ENCODE results near the gene ZBED1. TPM values are rescaled to one million over a fixed set of nuclear protein-coding genes. Genes with fewer than 3 reads are reported as not detected.
A peak's percentile ranks its signal among the peaks of the same experiment; 100 is the strongest.

The ZBED1 gene
- total and polyA plus RNA-seq, 8 donors: 10.9 to 61.4 (median 22.5) TPM

- Histone ChIP-seq H3K36me3 (no peaks in the 10 kb centered on the region), H3K9me3 (no peaks in the 10 kb centered on the region), H3K27me3 (no peaks in the 10 kb centered on the region), H3K27ac (no peak overlapping the region), H3K4me3 (no peak overlapping the region), H3K4me1 (no peaks in the 10 kb centered on the region)
- 66 to 89% (median 79%) methylated on average over 4 of the region's 4 CpGs for WGBS, 5 donors
- TF ChIP-seq CTCF (IDR thresholded peaks at IDR 0.05) (no peak), POLR2AphosphoS5 (IDR thresholded peaks at IDR 0.05) (no peak), EP300 (IDR thresholded peaks at IDR 0.05) (no peak), POLR2A (IDR thresholded peaks at IDR 0.05) (no peak)
- intact Hi-C loops (cut with DNase I; ENCODE audit: low total_unique reads): no loop called here
- no peak for DNase-seq
Measured at GRCh38 chrX:2547736-2548135, 47.0 kb upstream of the ZBED1 start.

GRCh38 chrX:2546496-2546895 is 45.7 kb upstream of the ZBED1 start:
- Histone ChIP-seq H3K27me3 (no peaks in the 10 kb centered on the region), H3K36me3 (no peaks in the 10 kb centered on the region), H3K4me3 (no peak overlapping the region), H3K27ac (no peak overlapping the region), H3K9me3 (no peaks in the 10 kb centered on the region), H3K4me1 (no peaks in the 10 kb centered on the region)
- intact Hi-C loops (cut with DNase I; ENCODE audit: low total_unique reads): no loop called here
- DNase-seq: no peak
- TF ChIP-seq CTCF (IDR thresholded peaks at IDR 0.05) (no peak), EP300 (IDR thresholded peaks at IDR 0.05) (no peak), POLR2AphosphoS5 (IDR thresholded peaks at IDR 0.05) (no peak), POLR2A (IDR thresholded peaks at IDR 0.05) (no peak)
- WGBS, 5 donors: 57 to 88% (median 80%) methylated on average over 1 of the region's 1 CpG

GRCh38 chrX:2545144-2545543 is 44.4 kb upstream of the ZBED1 start:
- TF ChIP-seq EP300 (IDR thresholded peaks at IDR 0.05) (no peak), POLR2A (IDR thresholded peaks at IDR 0.05) (no peak), CTCF (IDR thresholded peaks at IDR 0.05) (no peak), POLR2AphosphoS5 (IDR thresholded peaks at IDR 0.05) (no peak)

GRCh38 chrX:2542826-2543521 is 42.2 kb upstream of the ZBED1 start:
- H3K27me3 ChIP-seq: no peaks in the 10 kb centered on the region
- H3K4me3 ChIP-seq: no peak overlapping the region
- peak overlapping the region in 1 of 5 donors; percentile 47 for H3K27ac ChIP-seq
- no peaks in the 10 kb centered on the region for H3K9me3 ChIP-seq
- H3K4me1 ChIP-seq: no peaks in the 10 kb centered on the region
- intact Hi-C loops (cut with DNase I; ENCODE audit: low total_unique reads): no loop called here
- H3K36me3 ChIP-seq: no peaks in the 10 kb centered on the region
- 52 to 63% (median 61%) methylated on average over 7 of the region's 7 CpGs for WGBS, 5 donors
- DNase-seq: no peak
- TF ChIP-seq EP300 (IDR thresholded peaks at IDR 0.05) (no peak), CTCF (IDR thresholded peaks at IDR 0.05) (no peak), POLR2AphosphoS5 (IDR thresholded peaks at IDR 0.05) (no peak), POLR2A (IDR thresholded peaks at IDR 0.05) (no peak)

More at GRCh38 chrX:2545144-2545543, 44.4 kb upstream of the ZBED1 start:
- Histone ChIP-seq H3K27ac (no peak overlapping the region), H3K4me1 (no peaks in the 10 kb centered on the region), H3K27me3 (no peaks in the 10 kb centered on the region), H3K36me3 (no peaks in the 10 kb centered on the region), H3K4me3 (no peak overlapping the region), H3K9me3 (no peaks in the 10 kb centered on the region)
- 16 to 32% (median 25%) methylated on average over 1 of the region's 1 CpG for WGBS, 5 donors
- DNase-seq: no peak
- intact Hi-C loops (cut with DNase I; ENCODE audit: low total_unique reads): no loop called here
